Measurements from ENCODE around the gene AOPEP. TPM values are rescaled to one million over a fixed set of nuclear protein-coding genes. Genes with fewer than 3 reads are reported as not detected.

The AOPEP gene
- total RNA-seq, 4 donors from 2014 or later, result 149 to 306 (median 193) TPM

GRCh38 chr9:94888775-94889174, 162.3 kb downstream of the AOPEP start:
- WGBS, result 97% methylated on average over 8 of the region's 8 CpGs

GRCh38 chr9:94889628-94890027, 163.1 kb downstream of the AOPEP start:
- Histone ChIP-seq H3K9me3 (no peaks in the 10 kb centered on the region), H3K4me1 (peaks cover 24% of the 10 kb centered on the region), H3K4me3 (no peak overlapping the region), H3K36me3 (no peaks in the 10 kb centered on the region), H3K27me3 (no peaks in the 10 kb centered on the region), H3K27ac (no peak overlapping the region)
- 96% methylated on average over 3 of the region's 3 CpGs for WGBS
- no peak for TF ChIP-seq POLR2AphosphoS5 (IDR thresholded peaks at IDR 0.05)
- TF ChIP-seq CTCF (IDR thresholded peaks at IDR 0.05), result no peak
- TF ChIP-seq EP300 (IDR thresholded peaks at IDR 0.05), result no peak
- TF ChIP-seq POLR2A (IDR thresholded peaks at IDR 0.05), result no peak
- DNase-seq (ENCODE audit: low spot score in 2 of 2), result no peak

More at GRCh38 chr9:94888775-94889174, 162.3 kb downstream of the AOPEP start:
- Histone ChIP-seq H3K4me3 (no peak overlapping the region), H3K27me3 (no peaks in the 10 kb centered on the region), H3K4me1 (peaks cover 22% of the 10 kb centered on the region), H3K27ac (no peak overlapping the region), H3K36me3 (no peaks in the 10 kb centered on the region), H3K9me3 (no peaks in the 10 kb centered on the region)
- TF ChIP-seq POLR2A (IDR thresholded peaks at IDR 0.05) (no peak), CTCF (IDR thresholded peaks at IDR 0.05) (no peak), POLR2AphosphoS5 (IDR thresholded peaks at IDR 0.05) (no peak), EP300 (IDR thresholded peaks at IDR 0.05) (no peak)
- no peak for DNase-seq (ENCODE audit: low spot score in 2 of 2)

- 97% methylated on average over 1 of the region's 1 CpG for WGBS
- no peak for TF ChIP-seq EP300 (IDR thresholded peaks at IDR 0.05)
- no peaks in the 10 kb centered on the region for H3K36me3 ChIP-seq
Measured at GRCh38 chr9:94891183-94891582, 164.7 kb downstream of the AOPEP start.

GRCh38 chr9:94892675-94893074, 166.2 kb downstream of the AOPEP start:
- Histone ChIP-seq H3K27me3 (no peaks in the 10 kb centered on the region), H3K27ac (no peak overlapping the region), H3K36me3 (no peaks in the 10 kb centered on the region), H3K4me1 (peaks cover 14% of the 10 kb centered on the region), H3K9me3 (no peaks in the 10 kb centered on the region), H3K4me3 (no peak overlapping the region)
- no peak for DNase-seq (ENCODE audit: low spot score in 2 of 2)
- WGBS, result 53% methylated on average over 1 of the region's 1 CpG
- TF ChIP-seq POLR2A (IDR thresholded peaks at IDR 0.05) (no peak), CTCF (IDR thresholded peaks at IDR 0.05) (no peak), EP300 (IDR thresholded peaks at IDR 0.05) (no peak), POLR2AphosphoS5 (IDR thresholded peaks at IDR 0.05) (no peak)

More at GRCh38 chr9:94891183-94891582, 164.7 kb downstream of the AOPEP start:
- H3K9me3 ChIP-seq, result no peaks in the 10 kb centered on the region
- DNase-seq (ENCODE audit: low spot score in 2 of 2), result no peak
- no peak overlapping the region for H3K27ac ChIP-seq
- peaks cover 17% of the 10 kb centered on the region for H3K4me1 ChIP-seq
- H3K4me3 ChIP-seq, result no peak overlapping the region
- H3K27me3 ChIP-seq, result no peaks in the 10 kb centered on the region

- H3K4me1 ChIP-seq, result peaks cover 13% of the 10 kb centered on the region
- no peak overlapping the region for H3K4me3 ChIP-seq
- TF ChIP-seq EP300 (IDR thresholded peaks at IDR 0.05) (no peak), CTCF (IDR thresholded peaks at IDR 0.05) (no peak), POLR2AphosphoS5 (IDR thresholded peaks at IDR 0.05) (no peak), POLR2A (IDR thresholded peaks at IDR 0.05) (no peak)
Measured at GRCh38 chr9:94894094-94894699, 167.7 kb downstream of the AOPEP start.

GRCh38 chr9:94895668-94896067, 169.2 kb downstream of the AOPEP start:
- DNase-seq (ENCODE audit: low spot score in 2 of 2), result no peak
- TF ChIP-seq EP300 (IDR thresholded peaks at IDR 0.05), result no peak
- TF ChIP-seq CTCF (IDR thresholded peaks at IDR 0.05), result no peak
- no peak for TF ChIP-seq POLR2AphosphoS5 (IDR thresholded peaks at IDR 0.05)
- no peak for TF ChIP-seq POLR2A (IDR thresholded peaks at IDR 0.05)
- Histone ChIP-seq H3K27ac (no peak overlapping the region), H3K36me3 (no peaks in the 10 kb centered on the region), H3K9me3 (no peaks in the 10 kb centered on the region), H3K27me3 (no peaks in the 10 kb centered on the region), H3K4me3 (no peak overlapping the region), H3K4me1 (peaks cover 23% of the 10 kb centered on the region)
- 77% methylated on average over 3 of the region's 3 CpGs for WGBS

More at GRCh38 chr9:94894094-94894699, 167.7 kb downstream of the AOPEP start:
- Histone ChIP-seq H3K9me3 (no peaks in the 10 kb centered on the region), H3K27me3 (no peaks in the 10 kb centered on the region), H3K27ac (no peak overlapping the region), H3K36me3 (no peaks in the 10 kb centered on the region)
- 24% methylated on average over 1 of the region's 1 CpG for WGBS
- no peak for DNase-seq (ENCODE audit: low spot score in 2 of 2)

Measured in suprapubic skin (tissue), 4 donors.